Endothelial cell of umbilical vein (primary cell): ENCODE measurements around the gene ANO4. TPM values are rescaled to one million over a fixed set of nuclear protein-coding genes. Genes with fewer than 3 reads are reported as not detected.

ENCODE experiments used
- BruUV-seq: library from RNA; stranded (reverse); fragments of 400-500 nt; replicated peaks from 2 replicates; lab custom pipeline; 2021; lab: Mats Ljungman, UMichigan
- CTCF ChIA-PET: fragments of 300-600, 350-600 bp; sonication (Branson Sonifier 250); formaldehyde crosslinking; loops from one replicate; lab custom pipeline; 2021; ENCODE audit warnings: antibody characterized with exemption, inconsistent platforms; lab: Charles Lee
- POLR2A ChIA-PET: fragments of 300-600, 350-600 bp; sonication (Branson Sonifier 250); formaldehyde crosslinking; loops from one replicate; lab custom pipeline; 2021; ENCODE audit warnings: antibody characterized with exemption, inconsistent platforms; lab: Charles Lee
- DNase-seq: peaks from one replicate; pipeline ENCODE4 v3.0.0-alpha.2; 2011; ENCODE audit warnings: low read depth, low spot score
- FAIRE-seq: peaks from 2 replicates; lab custom pipeline; 2011; peaks lifted over from hg19 to GRCh38; lab: Jason Lieb, UNC
- H2AFZ ChIP-seq: 2 replicates; pipeline ENCODE4 v1.6.0; 2012; ENCODE audit warnings: low read depth, low read length, control low read depth, inconsistent platforms
- H3K27ac ChIP-seq: 2 replicates; pipeline ENCODE4 v1.5.1; 2011; ENCODE audit warnings: low read depth, mild to moderate bottlenecking, control low read depth, low read length, moderate library complexity; ENCODE audit not compliant: insufficient read depth
- H3K27me3 ChIP-seq, 2 experiments: 2 replicates each; pipeline versions ENCODE4 v1.6.0 to v1.6.1; 2011; ENCODE audit warnings: low read length in 2 of 2, mixed read lengths in 1 of 2; ENCODE audit not compliant: control insufficient read depth in 2 of 2, insufficient read depth in 2 of 2
- H3K36me3 ChIP-seq, 2 experiments: 2 replicates in 1 of 2; 3 replicates in 1 of 2; pipeline ENCODE4 v1.5.1; 2011; ENCODE audit warnings: low read length in 2 of 2, mild to moderate bottlenecking in 1 of 2, moderate library complexity in 1 of 2; ENCODE audit not compliant: control insufficient read depth in 2 of 2, insufficient read depth in 2 of 2; ENCODE audit errors: extremely low read depth in 1 of 2
- H3K4me1 ChIP-seq: 3 replicates; pipeline ENCODE4 v1.5.1; 2011; ENCODE audit warnings: mild to moderate bottlenecking, low read length; ENCODE audit not compliant: control insufficient read depth, insufficient read depth; ENCODE audit errors: extremely low read depth
- H3K4me2 ChIP-seq: 2 replicates; pipeline ENCODE4 v1.6.1; 2011; ENCODE audit warnings: low read length, control low read depth, mixed read lengths; ENCODE audit not compliant: insufficient read depth
- H3K4me3 ChIP-seq, 3 experiments: fragments of 200-600 bp in 1 of 3; sonication (generic), shearing (Covaris generic) in 1 of 3; replicated peaks in 1 of 3; 2 replicates each; pipeline ENCODE4 v1.5.1; 2011 to 2016; ENCODE audit warnings: control low read depth in 3 of 3, low read length in 3 of 3, mild to moderate bottlenecking in 2 of 3, inconsistent platforms in 1 of 3, low read depth in 1 of 3, moderate library complexity in 1 of 3; ENCODE audit not compliant: insufficient read depth in 1 of 3
- H3K79me2 ChIP-seq: 2 replicates; pipeline ENCODE4 v1.6.0; 2012; ENCODE audit warnings: low read length, inconsistent platforms; ENCODE audit not compliant: control insufficient read depth, insufficient read depth
- H3K9ac ChIP-seq: replicated peaks from 2 replicates; pipeline ENCODE3; 2011; ENCODE audit warnings: low read length, control low read depth; ENCODE audit not compliant: insufficient read depth; ENCODE audit errors: extremely low read depth
- H3K9me1 ChIP-seq: replicated peaks from 3 replicates; pipeline ENCODE4 v1.6.0; 2011; ENCODE audit warnings: mild to moderate bottlenecking, low read length; ENCODE audit not compliant: control insufficient read depth, insufficient read depth; ENCODE audit errors: extremely low read depth
- H3K9me3 ChIP-seq: replicated peaks from 2 replicates; pipeline ENCODE4 v1.5.1; 2012; ENCODE audit warnings: low read length, inconsistent platforms; ENCODE audit not compliant: control insufficient read depth, insufficient read depth
- H4K20me1 ChIP-seq: replicated peaks from 2 replicates; pipeline ENCODE3; 2011; ENCODE audit warnings: mild to moderate bottlenecking, low read length; ENCODE audit not compliant: control insufficient read depth, insufficient read depth; ENCODE audit errors: extremely low read depth
- CTCF ChIP-seq, 2 donors: IDR thresholded peaks; 1 replicate in 1 of 2; 2 replicates in 1 of 2; pipeline ENCODE4 v1.5.1; 2011; ENCODE audit warnings: low read length in 2 of 2, mild to moderate bottlenecking in 2 of 2, moderate library complexity in 2 of 2, control low read depth in 1 of 2, inconsistent platforms in 1 of 2, low read depth in 1 of 2; ENCODE audit not compliant: insufficient read depth in 1 of 2; ENCODE audit errors: extremely low read depth in 1 of 2
- EZH2 ChIP-seq: IDR thresholded peaks from 2 replicates; pipeline ENCODE4 v1.6.1; 2012; ENCODE audit warnings: borderline replicate concordance, low read depth, mild to moderate bottlenecking, moderate library complexity, low read length, inconsistent platforms; ENCODE audit not compliant: severe bottlenecking
- FOS ChIP-seq: IDR thresholded peaks from 2 replicates; pipeline ENCODE4 v1.6.1; 2011; ENCODE audit warnings: mild to moderate bottlenecking, low read length, moderate library complexity, borderline replicate concordance; ENCODE audit not compliant: insufficient read depth
- GATA2 ChIP-seq: IDR thresholded peaks from 2 replicates; pipeline ENCODE4 v1.7.0; 2011; ENCODE audit warnings: low read depth, mild to moderate bottlenecking, moderate library complexity, mixed read lengths, low read length; ENCODE audit not compliant: insufficient read length, insufficient read depth
- JUN ChIP-seq: IDR thresholded peaks from 2 replicates; pipeline ENCODE4 v1.6.1; 2011; ENCODE audit warnings: borderline replicate concordance, low read depth; ENCODE audit not compliant: insufficient read length, insufficient read depth
- MYC ChIP-seq: IDR thresholded peaks from one replicate; pipeline ENCODE4 v1.6.1; 2011; ENCODE audit warnings: mild to moderate bottlenecking, low read depth, low read length
- POLR2A ChIP-seq: IDR thresholded peaks from 2 replicates; pipeline ENCODE4 v1.6.1; 2012; ENCODE audit warnings: low read depth, mild to moderate bottlenecking, control low read depth, low read length
- POLR2AphosphoS5 ChIP-seq: IDR thresholded peaks from 2 replicates; pipeline ENCODE4 v1.6.1; 2012; ENCODE audit warnings: low read depth, mild to moderate bottlenecking, control low read depth, low read length, moderate library complexity; ENCODE audit not compliant: insufficient read depth
- dilution Hi-C: fragments of 300-500 bp; cut with MboI; formaldehyde crosslinking; loops from one replicate; pipeline ENCODE4 v1.15.0; 2019; ENCODE audit warnings: low sequenced_read_pairs; ENCODE audit not compliant: extremely low pct_ligation_motif_present
- intact Hi-C: fragments of 100-400 bp; cut with micrococcal nuclease; formaldehyde crosslinking; loops from one replicate; pipeline ENCODE4 v1.10.0; 2022
- polyA plus RNA-seq, 4 experiments: library from polyadenylated mRNA; depleted of rRNA in 3 of 4; stranded (reverse) in 3 of 4; unstranded in 1 of 4; fragments of >200 nt; gene quantifications; 2 replicates each; pipeline versions ENCODE4 v1.2.1 to v1.2.3, GENCODE V29; 2011 to 2012; ENCODE audit warnings: missing spikeins in 1 of 4
- total RNA-seq: library from RNA; stranded (reverse); gene quantifications from 2 replicates; pipeline ENCODE4 v1.2.3, GENCODE V29; 2021
- TF ChIP-seq, protein P1 (sequence below): IDR thresholded peaks from 2 replicates; pipeline ENCODE4 v1.6.1; 2011; ENCODE audit not compliant: insufficient read depth, insufficient read length

Gene ANO4
- total and polyA plus RNA-seq, 2 donors (not counting 3 experiments of a cell fraction or from before 2014, with no cell fraction given), result 0.25 TPM; not detected in 1

DNA sequence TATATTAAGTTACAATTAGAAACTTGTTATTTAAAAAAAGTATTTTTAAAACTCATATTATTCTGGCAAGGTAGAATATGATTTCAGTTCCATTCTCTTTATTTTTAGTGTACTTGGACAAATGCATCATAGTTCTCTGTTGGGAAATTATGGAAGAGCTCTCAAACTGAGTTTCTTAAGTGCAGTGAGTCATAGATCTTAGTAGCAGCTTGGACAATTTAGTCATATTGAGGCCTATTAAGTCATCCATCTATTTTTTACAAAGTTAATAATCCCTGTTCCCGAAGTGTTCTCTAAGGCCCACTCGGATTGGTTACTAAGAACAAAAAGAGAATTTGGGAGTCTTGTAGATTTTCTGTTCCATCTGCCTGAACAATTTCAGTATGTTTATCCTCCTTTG is 113.9 kb downstream of the ANO4 start:
- H3K4me2 ChIP-seq, result no peak overlapping the region
- no peak for TF ChIP-seq EZH2
- TF ChIP-seq MYC, result no peak
- H3K79me2 ChIP-seq, result no peaks in the 10 kb centered on the region
- FAIRE-seq (no peak), DNase-seq (no peak)
- H3K27me3 ChIP-seq, result no peaks in the 10 kb centered on the region
- no peak overlapping the region for H3K27ac ChIP-seq
- intact Hi-C loops (no loop called here), dilution Hi-C loops (no loop called here)
- H3K9me3 ChIP-seq, result peaks cover 1% of the 10 kb centered on the region
- no peaks in the 10 kb centered on the region for H4K20me1 ChIP-seq
- H3K9me1 ChIP-seq, result no peaks in the 10 kb centered on the region
- no peak overlapping the region for H2AFZ ChIP-seq
- BruUV-seq, result no TSS peak
- no peak overlapping the region for H3K4me3 ChIP-seq
- no peaks in the 10 kb centered on the region for H3K4me1 ChIP-seq
- ChIA-PET CTCF (no interaction called here), POLR2A (no interaction called here)
- no peak overlapping the region for H3K9ac ChIP-seq
- no peaks in the 10 kb centered on the region for H3K36me3 ChIP-seq

- CTCF ChIA-PET, result no interaction called here
- no peak for TF ChIP-seq POLR2A
- TF ChIP-seq, protein P1, sequence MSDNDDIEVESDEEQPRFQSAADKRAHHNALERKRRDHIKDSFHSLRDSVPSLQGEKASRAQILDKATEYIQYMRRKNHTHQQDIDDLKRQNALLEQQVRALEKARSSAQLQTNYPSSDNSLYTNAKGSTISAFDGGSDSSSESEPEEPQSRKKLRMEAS, result no peak
- no peak for TF ChIP-seq JUN
- TF ChIP-seq POLR2AphosphoS5, result no peak
- TF ChIP-seq MYC, result no peak
- TF ChIP-seq EZH2, result no peak
- no peak for TF ChIP-seq FOS
- no peak for TF ChIP-seq GATA2
- no peak for TF ChIP-seq CTCF (IDR thresholded peaks at IDR 0.05; ENCODE audit: extremely low read depth in 1 of 2, insufficient read depth in 1 of 2, low read depth in 1 of 2, low read length in 2 of 2)
- H3K4me2 ChIP-seq, result no peak overlapping the region
- FAIRE-seq (no peak), DNase-seq (no peak)
- BruUV-seq, result no TSS peak
- H3K9me1 ChIP-seq, result no peaks in the 10 kb centered on the region
- dilution Hi-C loops, result no loop called here
- intact Hi-C loops, result no loop called here
- H3K4me1 ChIP-seq, result no peaks in the 10 kb centered on the region
- no peak overlapping the region for H3K9ac ChIP-seq
- H3K27me3 ChIP-seq, result no peaks in the 10 kb centered on the region
- POLR2A ChIA-PET, result no interaction called here
- peaks cover 1% of the 10 kb centered on the region for H3K9me3 ChIP-seq
- no peak overlapping the region for H3K27ac ChIP-seq
- no peak overlapping the region for H2AFZ ChIP-seq
- H4K20me1 ChIP-seq, result no peaks in the 10 kb centered on the region
- H3K4me3 ChIP-seq, result no peak overlapping the region
- no peaks in the 10 kb centered on the region for H3K36me3 ChIP-seq
- H3K79me2 ChIP-seq, result no peaks in the 10 kb centered on the region
These were observed 119.5 kb downstream of the ANO4 start for GRCh38 chr12:100913872-100914592.
